ENCODE measurements around the gene DYRK1A.

Gene DYRK1A

GRCh38 chr21:37571442-37571841, 204.9 kb downstream of the DYRK1A start (continued):
- TF ChIP-seq ZBTB11 (tag by site-specific recombination; conservative IDR thresholded peaks at IDR 0.05; ENCODE audit: low read depth) (no peak), WT1 (tag by site-specific recombination; IDR thresholded peaks at IDR 0.05) (no peak), REPIN1 (tag by site-specific recombination; IDR thresholded peaks at IDR 0.05; ENCODE audit: low read depth) (no peak)

- Histone ChIP-seq H3K36me3 (ENCODE audit: control insufficient read depth in 2 of 2, insufficient read depth in 1 of 2, low read length in 2 of 2) (no peaks in the 10 kb centered on the region), H3K9me3 (ENCODE audit: control insufficient read depth, insufficient read depth, low read depth, low read length) (no peaks in the 10 kb centered on the region), H3K27ac (ENCODE audit: extremely low read depth, low read depth, low read length) (no peak overlapping the region), H3K4me1 (ENCODE audit: control insufficient read depth, insufficient read depth, low read length) (no peaks in the 10 kb centered on the region), H3K4me3 (ENCODE audit: low read depth, low read length) (no peak overlapping the region)
- CTCF ChIA-PET, result no interaction called here
- POLR2A ChIA-PET, result no interaction called here
- no peak for TF ChIP-seq ZBTB44 (tag by site-specific recombination; IDR thresholded peaks at IDR 0.05)
- no peak for TF ChIP-seq ZNF114 (tag by site-specific recombination; IDR thresholded peaks at IDR 0.05)
- no peak for TF ChIP-seq MYNN (tag by site-specific recombination; IDR thresholded peaks at IDR 0.05; ENCODE audit: borderline replicate concordance)
- TF ChIP-seq ZNF610 (tag by site-specific recombination; IDR thresholded peaks at IDR 0.05; ENCODE audit: borderline replicate concordance), result no peak
- TF ChIP-seq ZNF76 (tag by site-specific recombination; IDR thresholded peaks at IDR 0.05; ENCODE audit: borderline replicate concordance, low read depth), result no peak
- no peak for TF ChIP-seq KLF9 (tag by site-specific recombination; IDR thresholded peaks at IDR 0.05; ENCODE audit: low read depth)
- TF ChIP-seq RBAK (tag by site-specific recombination; IDR thresholded peaks at IDR 0.05), result no peak
- no peak for TF ChIP-seq CTCF (tag by site-specific recombination; IDR thresholded peaks at IDR 0.05)
- no peak for TF ChIP-seq ZNF701 (tag by site-specific recombination; IDR thresholded peaks at IDR 0.05)
- TF ChIP-seq ZSCAN5A (tag by site-specific recombination; IDR thresholded peaks at IDR 0.05), result no peak
These were observed 207.7 kb downstream of the DYRK1A start for GRCh38 chr21:37574316-37574715.

- no peaks in the 10 kb centered on the region for H3K36me3 ChIP-seq (ENCODE audit: control insufficient read depth in 2 of 2, insufficient read depth in 1 of 2, low read length in 2 of 2)
- ChIA-PET POLR2A (no interaction called here), CTCF (no interaction called here)
- H3K27ac ChIP-seq (ENCODE audit: extremely low read depth, low read depth, low read length), result no peak overlapping the region
- H3K9me3 ChIP-seq (ENCODE audit: control insufficient read depth, insufficient read depth, low read depth, low read length), result no peaks in the 10 kb centered on the region
- H3K4me3 ChIP-seq (ENCODE audit: low read depth, low read length), result no peak overlapping the region
- no peaks in the 10 kb centered on the region for H3K4me1 ChIP-seq (ENCODE audit: control insufficient read depth, insufficient read depth, low read length)
- TF ChIP-seq ZBTB49 (tag by site-specific recombination; IDR thresholded peaks at IDR 0.05; ENCODE audit: low read depth), result no peak
- no peak for TF ChIP-seq ZNF239 (tag by site-specific recombination; IDR thresholded peaks at IDR 0.05)
- no peak for TF ChIP-seq ZNF169 (tag by site-specific recombination; IDR thresholded peaks at IDR 0.05)
- TF ChIP-seq ZNF2 (tag by site-specific recombination; IDR thresholded peaks at IDR 0.05), result no peak
- TF ChIP-seq KLF8 (tag by site-specific recombination; IDR thresholded peaks at IDR 0.05), result no peak
- TF ChIP-seq ZNF600 (tag by site-specific recombination; IDR thresholded peaks at IDR 0.05), result no peak
- no peak for TF ChIP-seq ZNF398 (tag by site-specific recombination; IDR thresholded peaks at IDR 0.05)
- TF ChIP-seq ZFP41 (tag by site-specific recombination; IDR thresholded peaks at IDR 0.05; ENCODE audit: borderline replicate concordance), result no peak
These were observed 208.2 kb downstream of the DYRK1A start for GRCh38 chr21:37574751-37575150.

Measured in HEK293 (cell line).